GM23338 (cell line): Measurements from ENCODE around the gene HNRNPK. TPM values are rescaled to one million over a fixed set of nuclear protein-coding genes. Genes with fewer than 3 reads are reported as not detected.

Source experiments
- ATAC-seq: fragments of 200-7000 bp; cut with Tn5 transposase; 3 replicates; pipeline ENCODE4 v1.9.1; 2020
- DNase-seq: peaks from one replicate; pipeline ENCODE4 v3.0.0-alpha.2; 2015; ENCODE audit warnings: low spot score
- H2AFZ ChIP-seq: fragments of 200-600 bp; sonication (generic); 2 replicates; pipeline ENCODE4 v1.8.0; 2016; ENCODE audit warnings: antibody characterized with exemption, mild to moderate bottlenecking, moderate library complexity
- H3F3A ChIP-seq: fragments of 200-600 bp; sonication (generic); replicated peaks from 2 replicates; pipeline ENCODE4 v1.8.0; 2017; ENCODE audit warnings: antibody characterized with exemption, mixed run types, low read depth
- H3K27ac ChIP-seq: fragments of 200-600 bp; sonication (generic); 2 replicates; pipeline ENCODE4 v1.6.1; 2016; ENCODE audit warnings: low read depth
- H3K27me3 ChIP-seq: fragments of 200-600 bp; sonication (generic); 2 replicates; pipeline ENCODE4 v1.8.0; 2016; ENCODE audit warnings: mild to moderate bottlenecking, mixed run types, moderate library complexity; ENCODE audit not compliant: insufficient read depth
- H3K36me3 ChIP-seq: fragments of 200-600 bp; sonication (generic); 2 replicates; pipeline ENCODE4 v1.8.0; 2016; ENCODE audit warnings: mild to moderate bottlenecking; ENCODE audit not compliant: insufficient read depth
- H3K4me1 ChIP-seq: fragments of 200-600 bp; sonication (generic); 2 replicates; pipeline ENCODE4 v1.8.0; 2016; ENCODE audit warnings: mild to moderate bottlenecking, moderate library complexity; ENCODE audit not compliant: insufficient read depth
- H3K4me2 ChIP-seq: fragments of 200-600 bp; sonication (generic); 2 replicates; pipeline ENCODE4 v1.7.1; 2017; ENCODE audit warnings: mixed run types
- H3K4me3 ChIP-seq: fragments of 200-600 bp; sonication (generic); 2 replicates; pipeline ENCODE4 v1.6.1; 2016; ENCODE audit warnings: mixed run types
- H3K79me2 ChIP-seq: fragments of 200-600 bp; sonication (generic); replicated peaks from 2 replicates; pipeline ENCODE4 v1.8.0; 2017; ENCODE audit warnings: mild to moderate bottlenecking; ENCODE audit not compliant: insufficient read depth
- H3K9me2 ChIP-seq: fragments of 200-600 bp; sonication (generic); 2 replicates; pipeline ENCODE4 v1.8.0; 2017; ENCODE audit not compliant: insufficient read depth
- H4K20me1 ChIP-seq: fragments of 200-600 bp; sonication (generic); replicated peaks from 2 replicates; pipeline ENCODE4 v1.8.0; 2017; ENCODE audit warnings: mild to moderate bottlenecking; ENCODE audit not compliant: insufficient read depth
- H3K27ac Mint-ChIP-seq: 2 replicates; pipeline ENCODE4 v1.8.0; 2020; ENCODE audit warnings: inconsistent platforms, mild to moderate bottlenecking, moderate library complexity, mixed read lengths
- H3K27me3 Mint-ChIP-seq: 3 replicates; pipeline ENCODE4 v1.8.0; 2022; ENCODE audit warnings: low read depth, mild to moderate bottlenecking, moderate library complexity, mixed read lengths, inconsistent platforms; ENCODE audit not compliant: insufficient read depth, poor library complexity
- H3K36me3 Mint-ChIP-seq: 3 replicates; pipeline ENCODE4 v1.8.0; 2021; ENCODE audit warnings: low read depth, mild to moderate bottlenecking, inconsistent platforms, moderate library complexity, mixed read lengths
- H3K4me1 Mint-ChIP-seq: 3 replicates; pipeline ENCODE4 v1.8.0; 2020; ENCODE audit warnings: mild to moderate bottlenecking, inconsistent platforms, mixed read lengths
- H3K4me3 Mint-ChIP-seq: 3 replicates; pipeline ENCODE4 v1.8.0; 2021; ENCODE audit warnings: moderate library complexity, mild to moderate bottlenecking, inconsistent platforms, mixed read lengths
- H3K9me3 Mint-ChIP-seq: 3 replicates; pipeline ENCODE4 v1.8.0; 2020; ENCODE audit warnings: moderate library complexity, mild to moderate bottlenecking, inconsistent platforms, mixed read lengths
- CREB1 ChIP-seq: fragments of 250-450 bp; sonication (Bioruptor Pico); IDR thresholded peaks from 2 replicates; pipeline ENCODE4 v1.5.0; 2020; ENCODE audit warnings: low read depth, mild to moderate bottlenecking, moderate library complexity
- CTCF ChIP-seq, 2 experiments: fragments of 200-600 bp in 1 of 2; sonication (generic) in 1 of 2; conservative IDR thresholded peaks; 2 replicates each; pipeline versions ENCODE4 v1.5.1 to v1.6.1; 2016 to 2017; ENCODE audit warnings: antibody characterized with exemption in 2 of 2, low read depth in 2 of 2, mild to moderate bottlenecking in 2 of 2, moderate library complexity in 1 of 2
- EZH2phosphoT487 ChIP-seq: fragments of 200-600 bp; sonication (generic); IDR thresholded peaks from one replicate; pipeline ENCODE4 v1.8.1; 2018; ENCODE audit warnings: antibody characterized with exemption; ENCODE audit not compliant: unreplicated experiment
- JUNB ChIP-seq: IDR thresholded peaks from one replicate; pipeline ENCODE4 v1.6.1; 2016; ENCODE audit warnings: antibody characterized with exemption; ENCODE audit not compliant: unreplicated experiment
- POLR2AphosphoS5 ChIP-seq: IDR thresholded peaks from 2 replicates; pipeline ENCODE4 v1.6.1; 2016; ENCODE audit warnings: antibody characterized with exemption, low read depth
- REST ChIP-seq: IDR thresholded peaks from one replicate; pipeline ENCODE4 v1.6.1; 2018; ENCODE audit warnings: antibody characterized with exemption; ENCODE audit not compliant: unreplicated experiment
- STAT1 ChIP-seq: IDR thresholded peaks from one replicate; pipeline ENCODE4 v1.6.1; 2016; ENCODE audit warnings: antibody characterized with exemption; ENCODE audit not compliant: unreplicated experiment
- ZNF331 ChIP-seq: fragments of 250-450 bp; sonication (Bioruptor Pico); IDR thresholded peaks from 2 replicates; pipeline ENCODE4 v1.5.0; 2020; ENCODE audit warnings: low read depth, mild to moderate bottlenecking, moderate library complexity
- polyA plus RNA-seq: library from polyadenylated mRNA; unstranded; fragments of >200 nt; fragmentation: Nextera tagmentation; extraction: Ambion mirVana; gene quantifications from 2 replicates; pipeline ENCODE4 v1.2.1, GENCODE V29; 2016
- total RNA-seq: library from RNA; depleted of rRNA; stranded (reverse); fragments of >200 nt; shearing (Covaris generic); gene quantifications from 2 replicates; pipeline ENCODE4 v1.2.3, GENCODE V29; 2014
- TF ChIP-seq, protein P1 (sequence below): IDR thresholded peaks from 2 replicates; pipeline ENCODE4 v1.6.1; 2016; ENCODE audit warnings: antibody characterized with exemption

Gene HNRNPK
- total and polyA plus RNA-seq, 2 experiments from 2014 or later: 417 to 1,083 TPM

DNA sequence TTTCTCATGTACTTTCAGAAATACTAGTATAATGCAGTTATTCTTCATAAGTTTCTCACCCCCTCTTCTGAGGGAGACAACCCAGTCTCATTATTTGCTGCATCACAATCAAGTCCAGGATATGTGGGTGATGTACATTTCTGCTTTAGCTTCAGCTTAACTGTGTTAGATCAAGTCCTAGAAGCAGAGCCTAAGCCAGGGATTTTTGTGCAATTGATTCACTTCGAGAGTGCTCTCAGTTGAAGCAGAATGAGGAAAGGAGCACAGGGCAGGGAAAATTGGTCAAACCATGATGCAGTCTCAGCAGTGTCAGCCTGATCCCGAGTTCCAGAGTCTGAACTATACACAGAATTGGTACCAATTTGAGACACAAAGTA is 15.1 kb downstream of the HNRNPK start:
- ATAC-seq (peak; percentile 18), DNase-seq (peak; percentile 16)

More for the DNA sequence above, 15.1 kb downstream of the HNRNPK start:
- Mint-ChIP-seq H3K36me3 (peaks cover 36% of the 10 kb centered on the region), H3K4me3 (no peak overlapping the region), H3K4me1 (0 out of 3 replicates have a peak, but pooled peaks cover 2% of the 10 kb centered on the region), H3K27me3 (peaks cover 18% of the 10 kb centered on the region), H3K9me3 (no peaks in the 10 kb centered on the region; the same call in 1 of the 3 replicates), H3K27ac (no peak overlapping the region)
- TF ChIP-seq STAT1: no peak
- no peak for TF ChIP-seq REST
- TF ChIP-seq CREB1 (CRISPR knock-in tag): no peak
- TF ChIP-seq POLR2AphosphoS5: no peak
- no peak for TF ChIP-seq EZH2phosphoT487
- no peak for TF ChIP-seq ZNF331 (CRISPR knock-in tag)
- TF ChIP-seq, protein P1, sequence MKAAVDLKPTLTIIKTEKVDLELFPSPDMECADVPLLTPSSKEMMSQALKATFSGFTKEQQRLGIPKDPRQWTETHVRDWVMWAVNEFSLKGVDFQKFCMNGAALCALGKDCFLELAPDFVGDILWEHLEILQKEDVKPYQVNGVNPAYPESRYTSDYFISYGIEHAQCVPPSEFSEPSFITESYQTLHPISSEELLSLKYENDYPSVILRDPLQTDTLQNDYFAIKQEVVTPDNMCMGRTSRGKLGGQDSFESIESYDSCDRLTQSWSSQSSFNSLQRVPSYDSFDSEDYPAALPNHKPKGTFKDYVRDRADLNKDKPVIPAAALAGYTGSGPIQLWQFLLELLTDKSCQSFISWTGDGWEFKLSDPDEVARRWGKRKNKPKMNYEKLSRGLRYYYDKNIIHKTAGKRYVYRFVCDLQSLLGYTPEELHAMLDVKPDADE: no peak
- TF ChIP-seq JUNB: no peak
- TF ChIP-seq CTCF (conservative IDR thresholded peaks at IDR 0.05; ENCODE audit: low read depth in 2 of 2): no peak
- Histone ChIP-seq H3K79me2 (no peaks in the 10 kb centered on the region; the same call in 1 of the 2 replicates), H3K9me2 (no peaks in the 10 kb centered on the region), H3K4me1 (no peaks in the 10 kb centered on the region), H3K36me3 (peaks cover 25% of the 10 kb centered on the region), H3K27ac (peak overlapping the region; percentile 15; the same call in 1 of the 2 replicates), H3K4me3 (no peak overlapping the region), H3F3A (peaks cover 36% of the 10 kb centered on the region), H2AFZ (no peak overlapping the region), H3K27me3 (no peaks in the 10 kb centered on the region), H4K20me1 (peaks cover 17% of the 10 kb centered on the region), H3K4me2 (no peak overlapping the region)
